ENCODE data around the gene SLC35E1. TPM values are rescaled to one million over a fixed set of nuclear protein-coding genes. Genes with fewer than 3 reads are reported as not detected.
A peak's percentile ranks its signal among the peaks of the same experiment; 100 is the strongest.

The SLC35E1 gene
- total and polyA plus RNA-seq, 2 of the 13 experiments (the other 11 are each of a cell fraction or from before 2014, with no cell fraction given) = 21.2 to 46.5 TPM

DNA sequence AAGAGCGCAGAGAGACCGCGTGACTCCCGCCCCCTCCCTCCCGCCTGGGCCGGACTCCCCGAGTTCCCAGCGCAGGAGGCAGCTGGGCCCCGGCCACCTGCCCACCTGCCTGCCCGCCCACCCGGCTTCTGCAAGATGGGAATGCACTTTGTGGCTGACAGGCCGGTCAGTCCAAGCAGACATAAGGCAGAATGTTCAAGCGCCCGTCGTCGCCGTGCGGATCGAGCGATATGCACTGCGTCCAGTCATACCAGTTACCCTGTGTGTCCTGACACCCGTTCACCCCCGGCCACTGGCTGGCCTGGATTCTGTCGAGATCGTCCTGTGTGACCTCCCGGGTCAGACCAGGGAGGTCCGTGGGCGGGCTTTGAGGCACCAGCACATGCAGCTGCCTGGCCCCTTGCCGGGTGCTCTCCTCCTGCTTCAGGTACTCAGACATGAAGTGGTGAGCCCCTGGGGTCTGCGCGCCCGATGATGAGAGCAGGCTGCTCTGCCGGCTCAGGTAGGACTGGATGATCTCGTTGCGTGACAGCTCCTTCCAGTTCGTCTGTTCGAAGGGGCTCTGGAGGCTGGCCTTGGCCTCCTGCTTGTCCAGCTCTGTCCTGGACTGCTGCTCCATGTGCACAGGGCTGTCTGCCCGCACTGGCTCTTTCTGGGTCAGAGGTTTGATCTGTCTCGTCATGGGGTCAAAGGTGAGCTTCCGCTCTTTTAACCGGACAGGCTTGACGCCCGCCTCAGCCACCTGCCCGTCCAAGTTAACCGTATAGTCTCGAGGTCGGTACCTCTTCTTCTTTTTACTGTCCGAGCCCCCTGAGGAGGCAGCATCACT, 3.9 kb upstream of the SLC35E1 start:
- no TSS peak for BruUV-seq (replicated peaks)
- no peaks in the 10 kb centered on the region; a peak in 1 of 5 replicates for H3K27me3 ChIP-seq (ENCODE audit: control insufficient read depth in 1 of 2, insufficient read depth in 2 of 2, low read length in 2 of 2)
- no peak overlapping the region for H3K27ac ChIP-seq (ENCODE audit: extremely low read length, insufficient read depth, low read length)
- peaks cover 21% of the 10 kb centered on the region for H3K4me1 ChIP-seq (ENCODE audit: insufficient read depth, low read length)
- no peak for TF ChIP-seq CBFB (CRISPR knock-in tag; IDR thresholded peaks at IDR 0.05)
- TF ChIP-seq, protein P1, sequence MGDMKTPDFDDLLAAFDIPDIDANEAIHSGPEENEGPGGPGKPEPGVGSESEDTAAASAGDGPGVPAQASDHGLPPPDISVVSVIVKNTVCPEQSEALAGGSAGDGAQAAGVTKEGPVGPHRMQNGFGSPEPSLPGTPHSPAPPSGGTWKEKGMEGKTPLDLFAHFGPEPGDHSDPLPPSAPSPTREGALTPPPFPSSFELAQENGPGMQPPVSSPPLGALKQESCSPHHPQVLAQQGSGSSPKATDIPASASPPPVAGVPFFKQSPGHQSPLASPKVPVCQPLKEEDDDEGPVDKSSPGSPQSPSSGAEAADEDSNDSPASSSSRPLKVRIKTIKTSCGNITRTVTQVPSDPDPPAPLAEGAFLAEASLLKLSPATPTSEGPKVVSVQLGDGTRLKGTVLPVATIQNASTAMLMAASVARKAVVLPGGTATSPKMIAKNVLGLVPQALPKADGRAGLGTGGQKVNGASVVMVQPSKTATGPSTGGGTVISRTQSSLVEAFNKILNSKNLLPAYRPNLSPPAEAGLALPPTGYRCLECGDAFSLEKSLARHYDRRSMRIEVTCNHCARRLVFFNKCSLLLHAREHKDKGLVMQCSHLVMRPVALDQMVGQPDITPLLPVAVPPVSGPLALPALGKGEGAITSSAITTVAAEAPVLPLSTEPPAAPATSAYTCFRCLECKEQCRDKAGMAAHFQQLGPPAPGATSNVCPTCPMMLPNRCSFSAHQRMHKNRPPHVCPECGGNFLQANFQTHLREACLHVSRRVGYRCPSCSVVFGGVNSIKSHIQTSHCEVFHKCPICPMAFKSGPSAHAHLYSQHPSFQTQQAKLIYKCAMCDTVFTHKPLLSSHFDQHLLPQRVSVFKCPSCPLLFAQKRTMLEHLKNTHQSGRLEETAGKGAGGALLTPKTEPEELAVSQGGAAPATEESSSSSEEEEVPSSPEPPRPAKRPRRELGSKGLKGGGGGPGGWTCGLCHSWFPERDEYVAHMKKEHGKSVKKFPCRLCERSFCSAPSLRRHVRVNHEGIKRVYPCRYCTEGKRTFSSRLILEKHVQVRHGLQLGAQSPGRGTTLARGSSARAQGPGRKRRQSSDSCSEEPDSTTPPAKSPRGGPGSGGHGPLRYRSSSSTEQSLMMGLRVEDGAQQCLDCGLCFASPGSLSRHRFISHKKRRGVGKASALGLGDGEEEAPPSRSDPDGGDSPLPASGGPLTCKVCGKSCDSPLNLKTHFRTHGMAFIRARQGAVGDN (CRISPR knock-in tag; IDR thresholded peaks at IDR 0.05) = peak; percentile 29; the same call in 1 of the 2 replicates
- H3K79me2 ChIP-seq (ENCODE audit: insufficient read depth, low read length) = peaks cover 53% of the 10 kb centered on the region
- no peak overlapping the region for H3K9ac ChIP-seq (ENCODE audit: insufficient read depth, low read depth, low read length)
- no peak overlapping the region for H3K4me2 ChIP-seq (ENCODE audit: low read depth, low read length)
- no peak overlapping the region for H2AFZ ChIP-seq (ENCODE audit: low read length)
- FAIRE-seq (no peak), ATAC-seq (no peak), DNase-seq (ENCODE audit: low spot score) (no peak)
- peaks cover 16 to 40% of the 10 kb centered on the region in 2 experiments; a peak in 4 of 5 replicates for H3K36me3 ChIP-seq (replicated peaks in 1 of 2; ENCODE audit: control insufficient read depth in 1 of 2, insufficient read depth in 2 of 2, low read length in 2 of 2)
- peaks cover 12% of the 10 kb centered on the region; the same call in 1 of the 2 replicates for H4K20me1 ChIP-seq (ENCODE audit: insufficient read depth, low read length)
- 98% methylated on average over 33 of the region's 48 CpGs for WGBS (ENCODE audit: low lambda C conversion rate)
- in situ Hi-C loops (cut with HindIII; ENCODE audit: extremely low pct_ligation_motif_present, low pct_unique_long_range_greater_than_20kb) (no loop called here), intact Hi-C loops (cut with micrococcal nuclease; ENCODE audit: unreplicated experiment) (no loop called here)
- CTCF ChIA-PET (ENCODE audit: low intra/inter-chr PET ratio, low total read pairs) = no interaction called here
- no peak overlapping the region for H3K4me3 ChIP-seq (replicated peaks in 1 of 3; ENCODE audit: insufficient read depth in 1 of 3, low read depth in 2 of 3, low read length in 3 of 3)
- no peaks in the 10 kb centered on the region for H3K9me3 ChIP-seq (ENCODE audit: low read length)
- POLR2A ChIA-PET = interaction anchor here (1.2 kb wide), 1 partner anchor 9 kb away, joined by 3 read pairs; no protein-coding TSS in a partner anchor

Measured in HepG2 (cell line).